ENCODE data around the gene CSF3R.

Gene CSF3R

GRCh38 chr1:36450270-36450918, 32.3 kb downstream of the CSF3R start, which contains the start of gene OSCP1:
Gene OSCP1, minus strand, starts transcription at chr1:36450451. Its CDS starts 82 bp downstream, at chr1:36450369.
- Histone ChIP-seq H3K27ac (ENCODE audit: low read depth, low read length) (peak within 1 kb of the TSS; percentile 86), H3K27me3 (ENCODE audit: control insufficient read depth in 1 of 2, insufficient read depth in 2 of 2, low read length in 2 of 2) (no peaks in the 10 kb centered on the region), H3K9ac (ENCODE audit: low read length) (peak within 1 kb of the TSS; percentile 78), H3K4me3 (ENCODE audit: low read depth in 1 of 2, low read length in 2 of 2) (peak within 1 kb of the TSS; percentile 59 to 91), H3K4me1 (ENCODE audit: insufficient read depth, low read length) (peaks cover 7% of the 10 kb centered on the region), H3K9me3 (ENCODE audit: low read length) (no peaks in the 10 kb centered on the region), H3K36me3 (ENCODE audit: insufficient read depth, low read length) (peaks cover 7% of the 10 kb centered on the region)

GRCh38 chr1:36448530-36449056, 34.1 kb downstream of the CSF3R start:
- Histone ChIP-seq H3K4me1 (ENCODE audit: insufficient read depth, low read length) (peaks cover 7% of the 10 kb centered on the region), H3K27ac (ENCODE audit: low read depth, low read length) (no peak overlapping the region), H3K27me3 (ENCODE audit: control insufficient read depth in 1 of 2, insufficient read depth in 2 of 2, low read length in 2 of 2) (no peaks in the 10 kb centered on the region), H3K36me3 (ENCODE audit: insufficient read depth, low read length) (no peaks in the 10 kb centered on the region), H3K9ac (ENCODE audit: low read length) (no peak overlapping the region), H3K9me3 (ENCODE audit: low read length) (no peaks in the 10 kb centered on the region), H3K4me3 (ENCODE audit: low read depth in 1 of 2, low read length in 2 of 2) (no peak overlapping the region)

GRCh38 chr1:36447450-36447849, 35.3 kb downstream of the CSF3R start:
- Histone ChIP-seq H3K9ac (ENCODE audit: low read length) (no peak overlapping the region), H3K4me1 (ENCODE audit: insufficient read depth, low read length) (peaks cover 7% of the 10 kb centered on the region), H3K36me3 (ENCODE audit: insufficient read depth, low read length) (no peaks in the 10 kb centered on the region), H3K9me3 (ENCODE audit: low read length) (no peaks in the 10 kb centered on the region), H3K27me3 (ENCODE audit: control insufficient read depth in 1 of 2, insufficient read depth in 2 of 2, low read length in 2 of 2) (no peaks in the 10 kb centered on the region), H3K27ac (ENCODE audit: low read depth, low read length) (no peak overlapping the region), H3K4me3 (ENCODE audit: low read depth in 1 of 2, low read length in 2 of 2) (no peak overlapping the region)

GRCh38 chr1:36446746-36447145, 36.0 kb downstream of the CSF3R start:
- Histone ChIP-seq H3K9me3 (ENCODE audit: low read length) (no peaks in the 10 kb centered on the region), H3K27ac (ENCODE audit: low read depth, low read length) (no peak overlapping the region), H3K9ac (ENCODE audit: low read length) (no peak overlapping the region), H3K4me3 (ENCODE audit: low read depth in 1 of 2, low read length in 2 of 2) (no peak overlapping the region), H3K27me3 (ENCODE audit: control insufficient read depth in 1 of 2, insufficient read depth in 2 of 2, low read length in 2 of 2) (no peaks in the 10 kb centered on the region), H3K36me3 (ENCODE audit: insufficient read depth, low read length) (no peaks in the 10 kb centered on the region), H3K4me1 (ENCODE audit: insufficient read depth, low read length) (peaks cover 7% of the 10 kb centered on the region)

- Histone ChIP-seq H3K4me1 (ENCODE audit: insufficient read depth, low read length) (peaks cover 7% of the 10 kb centered on the region), H3K27ac (ENCODE audit: low read depth, low read length) (no peak overlapping the region), H3K36me3 (ENCODE audit: insufficient read depth, low read length) (no peaks in the 10 kb centered on the region), H3K9ac (ENCODE audit: low read length) (no peak overlapping the region), H3K27me3 (ENCODE audit: control insufficient read depth in 1 of 2, insufficient read depth in 2 of 2, low read length in 2 of 2) (no peaks in the 10 kb centered on the region), H3K9me3 (ENCODE audit: low read length) (no peaks in the 10 kb centered on the region), H3K4me3 (ENCODE audit: low read depth in 1 of 2, low read length in 2 of 2) (no peak overlapping the region)
Observed at GRCh38 chr1:36446271-36446670, 36.4 kb downstream of the CSF3R start.

- peaks cover 7% of the 10 kb centered on the region for H3K36me3 ChIP-seq (ENCODE audit: insufficient read depth, low read length)
- no peak overlapping the region for H3K9ac ChIP-seq (ENCODE audit: low read length)
- H3K27me3 ChIP-seq (ENCODE audit: control insufficient read depth in 1 of 2, insufficient read depth in 2 of 2, low read length in 2 of 2): no peaks in the 10 kb centered on the region
- no peak overlapping the region for H3K27ac ChIP-seq (ENCODE audit: low read depth, low read length)
- no peaks in the 10 kb centered on the region for H3K4me1 ChIP-seq (ENCODE audit: insufficient read depth, low read length)
- no peaks in the 10 kb centered on the region for H3K9me3 ChIP-seq (ENCODE audit: low read length)
- H3K4me3 ChIP-seq (ENCODE audit: low read depth in 1 of 2, low read length in 2 of 2): no peak overlapping the region
Observed at GRCh38 chr1:36443297-36443696, 39.4 kb downstream of the CSF3R start.

- Histone ChIP-seq H3K9me3 (ENCODE audit: low read length) (no peaks in the 10 kb centered on the region), H3K9ac (ENCODE audit: low read length) (no peak overlapping the region), H3K4me3 (ENCODE audit: low read depth in 1 of 2, low read length in 2 of 2) (no peak overlapping the region), H3K27me3 (ENCODE audit: control insufficient read depth in 1 of 2, insufficient read depth in 2 of 2, low read length in 2 of 2) (no peaks in the 10 kb centered on the region), H3K4me1 (ENCODE audit: insufficient read depth, low read length) (no peaks in the 10 kb centered on the region), H3K36me3 (ENCODE audit: insufficient read depth, low read length) (peaks cover 11% of the 10 kb centered on the region), H3K27ac (ENCODE audit: low read depth, low read length) (no peak overlapping the region)
Observed at GRCh38 chr1:36442337-36442736, 40.4 kb downstream of the CSF3R start.

DNA sequence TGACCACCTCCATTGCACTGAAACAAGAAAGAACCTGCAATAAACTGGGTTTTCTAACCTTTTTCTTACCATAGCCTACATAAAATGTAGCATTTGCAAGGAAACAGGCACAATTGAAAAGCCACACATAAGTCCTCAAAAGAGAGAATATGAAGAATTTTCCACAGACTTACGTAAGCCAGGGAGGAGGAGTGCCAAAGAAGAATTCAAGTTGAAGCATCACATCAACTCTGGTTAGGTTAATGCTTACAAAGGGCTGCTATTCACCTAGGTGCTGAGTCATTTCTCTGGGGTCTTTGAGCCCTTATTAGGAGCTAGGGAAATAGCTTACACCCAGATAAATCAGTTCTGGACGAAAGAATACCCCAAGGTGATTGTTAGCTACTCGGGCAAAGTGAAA, 42.1 kb downstream of the CSF3R start:
- no peaks in the 10 kb centered on the region for H3K4me1 ChIP-seq (ENCODE audit: insufficient read depth, low read length)
- no peak overlapping the region for H3K4me3 ChIP-seq (ENCODE audit: low read depth in 1 of 2, low read length in 2 of 2)
- H3K27ac ChIP-seq (ENCODE audit: low read depth, low read length): no peak overlapping the region
- H3K36me3 ChIP-seq (ENCODE audit: insufficient read depth, low read length): peaks cover 11% of the 10 kb centered on the region
- no peaks in the 10 kb centered on the region for H3K9me3 ChIP-seq (ENCODE audit: low read length)
- no peaks in the 10 kb centered on the region for H3K27me3 ChIP-seq (ENCODE audit: control insufficient read depth in 1 of 2, insufficient read depth in 2 of 2, low read length in 2 of 2)
- no peak overlapping the region for H3K9ac ChIP-seq (ENCODE audit: low read length)

- Histone ChIP-seq H3K36me3 (ENCODE audit: insufficient read depth, low read length) (peaks cover 11% of the 10 kb centered on the region), H3K27ac (ENCODE audit: low read depth, low read length) (no peak overlapping the region), H3K4me1 (ENCODE audit: insufficient read depth, low read length) (no peaks in the 10 kb centered on the region), H3K27me3 (ENCODE audit: control insufficient read depth in 1 of 2, insufficient read depth in 2 of 2, low read length in 2 of 2) (no peaks in the 10 kb centered on the region), H3K9ac (ENCODE audit: low read length) (no peak overlapping the region), H3K9me3 (ENCODE audit: low read length) (no peaks in the 10 kb centered on the region), H3K4me3 (ENCODE audit: low read depth in 1 of 2, low read length in 2 of 2) (no peak overlapping the region)
Observed at GRCh38 chr1:36440044-36440443, 42.7 kb downstream of the CSF3R start.

DNA sequence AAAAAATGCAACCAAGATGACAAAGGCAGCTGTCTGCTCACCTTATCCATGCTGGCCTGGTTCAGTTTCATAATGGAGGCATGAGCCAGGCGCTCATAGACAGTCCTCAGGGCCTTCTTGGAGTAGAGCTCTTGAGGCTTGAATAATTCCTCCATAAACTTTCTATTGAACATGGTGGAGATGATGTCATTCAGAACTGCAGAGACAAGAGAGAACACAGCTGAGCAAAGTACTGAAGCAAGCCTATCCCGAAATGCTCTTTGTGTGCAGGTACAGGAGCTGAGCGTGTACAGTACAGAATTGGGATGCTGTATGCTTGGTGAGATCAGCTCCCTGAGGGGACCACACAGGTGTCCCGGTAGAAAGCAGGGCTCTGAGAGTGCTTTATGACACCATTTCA, 44.0 kb downstream of the CSF3R start:
- Histone ChIP-seq H3K4me3 (ENCODE audit: low read depth in 1 of 2, low read length in 2 of 2) (no peak overlapping the region), H3K36me3 (ENCODE audit: insufficient read depth, low read length) (peaks cover 11% of the 10 kb centered on the region)

GRCh38 chr1:36436821-36437220, 45.9 kb downstream of the CSF3R start:
- Histone ChIP-seq H3K36me3 (ENCODE audit: insufficient read depth, low read length) (peaks cover 27% of the 10 kb centered on the region), H3K9ac (ENCODE audit: low read length) (no peak overlapping the region)

More for the DNA sequence above, 44.0 kb downstream of the CSF3R start:
- Histone ChIP-seq H3K27me3 (ENCODE audit: control insufficient read depth in 1 of 2, insufficient read depth in 2 of 2, low read length in 2 of 2) (no peaks in the 10 kb centered on the region), H3K9me3 (ENCODE audit: low read length) (no peaks in the 10 kb centered on the region), H3K27ac (ENCODE audit: low read depth, low read length) (no peak overlapping the region), H3K9ac (ENCODE audit: low read length) (no peak overlapping the region), H3K4me1 (ENCODE audit: insufficient read depth, low read length) (no peaks in the 10 kb centered on the region)

GRCh38 chr1:36433102-36433501, 49.6 kb downstream of the CSF3R start:
- Histone ChIP-seq H3K27ac (ENCODE audit: low read depth, low read length) (no peak overlapping the region), H3K9me3 (ENCODE audit: low read length) (no peaks in the 10 kb centered on the region), H3K4me3 (ENCODE audit: low read depth in 1 of 2, low read length in 2 of 2) (no peak overlapping the region), H3K9ac (ENCODE audit: low read length) (no peak overlapping the region), H3K4me1 (ENCODE audit: insufficient read depth, low read length) (no peaks in the 10 kb centered on the region), H3K36me3 (ENCODE audit: insufficient read depth, low read length) (peaks cover 32% of the 10 kb centered on the region), H3K27me3 (ENCODE audit: control insufficient read depth in 1 of 2, insufficient read depth in 2 of 2, low read length in 2 of 2) (no peaks in the 10 kb centered on the region)

More at GRCh38 chr1:36436821-36437220, 45.9 kb downstream of the CSF3R start:
- no peaks in the 10 kb centered on the region for H3K9me3 ChIP-seq (ENCODE audit: low read length)
- no peak overlapping the region for H3K27ac ChIP-seq (ENCODE audit: low read depth, low read length)
- H3K4me1 ChIP-seq (ENCODE audit: insufficient read depth, low read length): no peaks in the 10 kb centered on the region
- no peak overlapping the region for H3K4me3 ChIP-seq (ENCODE audit: low read depth in 1 of 2, low read length in 2 of 2)
- no peaks in the 10 kb centered on the region for H3K27me3 ChIP-seq (ENCODE audit: control insufficient read depth in 1 of 2, insufficient read depth in 2 of 2, low read length in 2 of 2)

Measured in muscle layer of colon (tissue), 2 donors.